HEK293T (cell line): ENCODE data around the gene KIRREL3.

Source experiments
- CTBP1 ChIP-seq: fragments of 450-650 bp; IDR thresholded peaks from 2 replicates; pipeline ENCODE4 v1.6.1; 2016; ENCODE audit warnings: borderline replicate concordance
- ELF4 ChIP-seq: fragments of 450-650 bp; IDR thresholded peaks from 2 replicates; pipeline ENCODE4 v1.6.1; 2017; ENCODE audit warnings: antibody characterized with exemption
- FOXK2 ChIP-seq: fragments of 450-650 bp; IDR thresholded peaks from 2 replicates; pipeline ENCODE4 v1.6.1; 2016; ENCODE audit warnings: mild to moderate bottlenecking
- HDGF ChIP-seq: fragments of 450-650 bp; IDR thresholded peaks from 2 replicates; pipeline ENCODE4 v1.6.1; 2017; ENCODE audit warnings: antibody characterized with exemption, borderline replicate concordance
- NFRKB ChIP-seq: fragments of 450-650 bp; IDR thresholded peaks from 2 replicates; pipeline ENCODE4 v1.6.1; 2016; ENCODE audit warnings: mild to moderate bottlenecking, moderate library complexity
- PKNOX1 ChIP-seq: fragments of 450-650 bp; IDR thresholded peaks from 2 replicates; pipeline ENCODE4 v1.6.1; 2016
- SUZ12 ChIP-seq: fragments of 450-650 bp; IDR thresholded peaks from 2 replicates; pipeline ENCODE4 v1.6.1; 2016; ENCODE audit warnings: mild to moderate bottlenecking
- TARDBP ChIP-seq: fragments of 450-650 bp; IDR thresholded peaks from 2 replicates; pipeline ENCODE4 v1.6.1; 2016

DNA sequence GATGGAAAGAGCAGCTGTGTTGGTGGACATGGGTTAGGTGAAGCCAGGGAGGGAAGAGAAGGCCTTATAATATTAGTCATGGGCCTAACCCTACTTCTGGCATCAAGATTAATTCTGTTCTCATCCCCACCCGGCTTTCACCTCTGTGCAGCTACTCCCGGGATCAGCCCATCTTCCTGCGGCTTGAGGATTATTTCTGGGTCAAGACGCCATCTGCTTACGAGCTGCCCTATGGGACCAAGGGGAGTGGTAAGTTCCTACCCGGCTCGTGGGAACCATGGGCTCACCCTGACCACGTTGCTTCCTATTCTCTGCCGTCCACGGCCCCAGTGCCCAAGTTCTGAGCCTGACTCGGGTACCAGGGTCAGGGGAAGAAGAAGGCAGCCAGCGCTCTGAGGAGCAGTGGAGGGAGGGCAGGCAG lies 593.5 kb downstream of the KIRREL3 start:
- TF ChIP-seq SUZ12 = no peak
- no peak for TF ChIP-seq HDGF
- TF ChIP-seq ELF4 = no peak
- no peak for TF ChIP-seq TARDBP
- TF ChIP-seq CTBP1 = no peak
- TF ChIP-seq NFRKB = no peak
- no peak for TF ChIP-seq PKNOX1
- TF ChIP-seq FOXK2 = no peak
